Naive thymus-derived CD8-positive, alpha-beta T cell (primary cell): ENCODE measurements around the gene EXOC8. TPM values are rescaled to one million over a fixed set of nuclear protein-coding genes. Genes with fewer than 3 reads are reported as not detected.

Experiments
- ATAC-seq, 2 donors: fragments of 150-1000 bp; cut with Tn5 transposase in 1 of 2; sonication (Bioruptor Pico), chemical (Tn5 transposase) in 1 of 2; 1 replicate in 1 of 2; 2 replicates in 1 of 2; pipeline ENCODE4 v1.10.0; 2021; ENCODE audit warnings: mild to moderate bottlenecking in 2 of 2, moderate library complexity in 2 of 2
- POLR2A ChIA-PET: fragments of 350-600 bp; sonication (Branson Sonifier 250); formaldehyde crosslinking; loops from one replicate; lab custom pipeline; 2021; ENCODE audit warnings: antibody characterized with exemption; lab: Charles Lee
- DNase-seq, 10 donors: peaks; one replicate each; pipeline versions ENCODE4 v3.0.0 to v3.0.0-alpha.2; 2020 to 2022
- H3K27ac Mint-ChIP-seq, 10 donors: one replicate each; pipeline ENCODE4 v1.8.0; 2020 to 2022; ENCODE audit warnings: mild to moderate bottlenecking in 10 of 10, mixed read lengths in 10 of 10, moderate library complexity in 4 of 10, inconsistent platforms in 1 of 10
- H3K27me3 Mint-ChIP-seq, 5 donors: one replicate each; pipeline ENCODE4 v1.8.0; 2021 to 2022; ENCODE audit warnings: mixed read lengths in 5 of 5
- H3K36me3 Mint-ChIP-seq, 3 donors: one replicate each; pipeline ENCODE4 v1.8.0; 2020 to 2022; ENCODE audit warnings: mixed read lengths in 3 of 3, mild to moderate bottlenecking in 2 of 3, inconsistent platforms in 1 of 3
- H3K4me1 Mint-ChIP-seq, 4 donors: one replicate each; pipeline ENCODE4 v1.8.0; 2021 to 2022; ENCODE audit warnings: mixed read lengths in 4 of 4
- H3K4me3 Mint-ChIP-seq, 10 donors: one replicate each; pipeline ENCODE4 v1.8.0; 2020 to 2022; ENCODE audit warnings: mild to moderate bottlenecking in 10 of 10, mixed read lengths in 10 of 10, moderate library complexity in 6 of 10, inconsistent platforms in 1 of 10
- H3K9me3 Mint-ChIP-seq, 9 donors: one replicate each; pipeline ENCODE4 v1.8.0; 2020 to 2022; ENCODE audit warnings: mixed read lengths in 9 of 9, mild to moderate bottlenecking in 3 of 9, inconsistent platforms in 1 of 9, moderate library complexity in 1 of 9
- polyA plus RNA-seq, 3 donors: library from polyadenylated mRNA; unstranded; fragments of 300-500 nt; fragmentation: Illumina TruSeq; gene quantifications; one replicate each; pipeline ENCODE4 v1.2.3, GENCODE V29; 2021
- total RNA-seq, 8 experiments: library from RNA in 2 of 8; stranded (reverse) in 2 of 8; gene quantifications; one replicate each; pipeline ENCODE4 v1.2.3 and lab custom pipeline; 2021 to 2026

Gene EXOC8, protein sequence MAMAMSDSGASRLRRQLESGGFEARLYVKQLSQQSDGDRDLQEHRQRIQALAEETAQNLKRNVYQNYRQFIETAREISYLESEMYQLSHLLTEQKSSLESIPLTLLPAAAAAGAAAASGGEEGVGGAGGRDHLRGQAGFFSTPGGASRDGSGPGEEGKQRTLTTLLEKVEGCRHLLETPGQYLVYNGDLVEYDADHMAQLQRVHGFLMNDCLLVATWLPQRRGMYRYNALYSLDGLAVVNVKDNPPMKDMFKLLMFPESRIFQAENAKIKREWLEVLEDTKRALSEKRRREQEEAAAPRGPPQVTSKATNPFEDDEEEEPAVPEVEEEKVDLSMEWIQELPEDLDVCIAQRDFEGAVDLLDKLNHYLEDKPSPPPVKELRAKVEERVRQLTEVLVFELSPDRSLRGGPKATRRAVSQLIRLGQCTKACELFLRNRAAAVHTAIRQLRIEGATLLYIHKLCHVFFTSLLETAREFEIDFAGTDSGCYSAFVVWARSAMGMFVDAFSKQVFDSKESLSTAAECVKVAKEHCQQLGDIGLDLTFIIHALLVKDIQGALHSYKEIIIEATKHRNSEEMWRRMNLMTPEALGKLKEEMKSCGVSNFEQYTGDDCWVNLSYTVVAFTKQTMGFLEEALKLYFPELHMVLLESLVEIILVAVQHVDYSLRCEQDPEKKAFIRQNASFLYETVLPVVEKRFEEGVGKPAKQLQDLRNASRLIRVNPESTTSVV
- total RNA-seq: 10 to 100 TPM; 31.4 to 32.1 TPM
- polyA plus RNA-seq: 1 to 10 TPM; 1.9 to 3.0 (median 2.5) TPM
- total RNA-seq (lab: John Stamatoyannopoulos, UW): 45.7 to 92.3 (median 61.7) reads per million in 6 experiments

GRCh38 chr1:231337472-231338269 is at the start of gene EXOC8:
Gene EXOC8 (minus strand): TSS chr1:231337852. CDS start chr1:231337745, 107 bp downstream.
- peaks cover 28 to 75% (median 52%) of the 10 kb centered on the region in 4 donors for H3K4me1 Mint-ChIP-seq
- H3K9me3 Mint-ChIP-seq: peaks cover 0 to 37% (median 8%) of the 10 kb centered on the region in 9 donors
- peaks cover 14 to 52% (median 46%) of the 10 kb centered on the region in 3 donors for H3K36me3 Mint-ChIP-seq
- H3K27me3 Mint-ChIP-seq: peaks cover 0 to 5% (median 0%) of the 10 kb centered on the region in 5 donors
- peak; percentile 93 to 99 (median 98) for DNase-seq
- peak; percentile 81 to 82 for ATAC-seq
- H3K4me3 Mint-ChIP-seq: peak within 1 kb of the TSS; percentile 97 to 100 (median 99)
- peak within 1 kb of the TSS; percentile 99 to 100 (median 100) for H3K27ac Mint-ChIP-seq
- POLR2A ChIA-PET: interaction anchor here (0.6 to 2.1 kb wide), 14 partner anchors 8 to 695 kb away, joined by 3 to 23 read pairs (median 4); partner anchors contain the start of genes DISC1, EGLN1 and TSNAX

DNA sequence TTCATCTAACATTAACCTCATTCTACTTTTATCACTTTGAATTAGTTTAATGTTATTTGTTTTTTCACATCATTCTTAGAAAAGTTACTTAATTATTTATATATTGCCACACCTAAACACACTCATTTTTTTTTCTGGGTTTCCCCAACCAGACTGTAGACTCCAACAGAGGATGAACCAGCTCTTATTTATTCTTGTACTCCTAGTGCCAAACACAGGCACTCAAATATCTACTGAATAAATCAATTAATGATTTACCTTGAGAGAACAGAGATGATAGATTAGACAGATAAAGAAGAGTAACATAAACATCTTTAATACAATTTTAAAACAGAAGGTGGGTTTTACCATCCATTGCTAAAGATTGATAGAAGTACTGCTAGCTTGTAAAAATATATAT is 48.8 kb upstream of the EXOC8 start:
- DNase-seq (no peak), ATAC-seq (no peak)
- H3K27ac Mint-ChIP-seq: no peak overlapping the region
- H3K4me3 Mint-ChIP-seq: no peak overlapping the region
- no peaks in the 10 kb centered on the region for H3K27me3 Mint-ChIP-seq
- H3K36me3 Mint-ChIP-seq: peaks cover 0 to 7% (median 1%) of the 10 kb centered on the region in 3 donors
- H3K9me3 Mint-ChIP-seq: no peaks in the 10 kb centered on the region
- POLR2A ChIA-PET: no interaction called here
- H3K4me1 Mint-ChIP-seq: peaks cover 15 to 47% (median 39%) of the 10 kb centered on the region in 4 donors

GRCh38 chr1:231385416-231385748 is 47.7 kb upstream of the EXOC8 start:
- H3K27ac Mint-ChIP-seq: no peak overlapping the region
- peaks cover 0 to 7% (median 1%) of the 10 kb centered on the region in 3 donors for H3K36me3 Mint-ChIP-seq

GRCh38 chr1:231384696-231385415 is 47.2 kb upstream of the EXOC8 start:
- Mint-ChIP-seq H3K9me3 (no peaks in the 10 kb centered on the region), H3K36me3 (peaks cover 0 to 7% (median under 1%) of the 10 kb centered on the region in 3 donors), H3K4me1 (peaks cover 13 to 41% (median 30%) of the 10 kb centered on the region in 4 donors), H3K27ac (no peak overlapping the region), H3K4me3 (no peak overlapping the region), H3K27me3 (no peaks in the 10 kb centered on the region)
- ATAC-seq: no peak
- no peak for DNase-seq
- POLR2A ChIA-PET: no interaction called here

More at GRCh38 chr1:231385416-231385748, 47.7 kb upstream of the EXOC8 start:
- POLR2A ChIA-PET: no interaction called here
- H3K4me1 Mint-ChIP-seq: peaks cover 13 to 44% (median 33%) of the 10 kb centered on the region in 4 donors
- no peak overlapping the region for H3K4me3 Mint-ChIP-seq
- no peaks in the 10 kb centered on the region for H3K9me3 Mint-ChIP-seq
- H3K27me3 Mint-ChIP-seq: no peaks in the 10 kb centered on the region
- DNase-seq (no peak), ATAC-seq (no peak)

DNA sequence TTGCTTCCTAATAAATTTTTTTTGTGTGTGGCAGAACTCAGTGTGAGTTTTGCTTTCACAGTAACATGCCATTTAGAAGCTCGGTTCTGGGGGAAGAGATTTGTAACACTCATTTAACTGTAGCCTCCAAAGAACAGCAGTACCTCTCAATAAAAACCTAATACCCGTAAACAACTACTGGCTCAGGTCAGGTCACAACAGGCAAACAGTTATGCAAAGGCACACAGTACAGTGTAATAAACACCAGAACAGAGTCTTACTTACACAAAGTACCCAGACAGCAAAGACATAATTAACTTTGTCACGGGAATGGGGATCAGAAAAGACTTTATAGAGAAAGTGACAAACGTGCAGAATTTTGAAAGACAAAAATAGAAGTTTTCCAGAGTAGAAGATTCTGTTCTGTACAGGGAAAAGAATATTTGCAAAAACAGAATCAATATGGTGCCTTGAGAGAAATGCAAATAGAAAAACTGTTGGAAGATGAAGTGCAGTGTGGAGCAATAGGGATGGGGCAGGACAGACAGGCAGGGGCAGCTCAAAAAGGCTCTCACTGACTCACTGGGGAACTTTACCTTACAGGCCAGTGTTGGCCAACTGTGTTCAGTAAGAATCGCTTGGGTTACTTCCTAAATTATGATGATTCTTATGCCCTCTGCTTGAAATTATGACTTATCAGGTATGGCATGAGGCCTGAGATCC is 45.7 kb upstream of the EXOC8 start:
- Mint-ChIP-seq H3K4me1 (peaks cover 21 to 44% (median 38%) of the 10 kb centered on the region in 4 donors), H3K27ac (peak overlapping the region in 1 of 10 donors; percentile 36), H3K9me3 (no peaks in the 10 kb centered on the region), H3K36me3 (peaks cover 0 to 4% (median 0%) of the 10 kb centered on the region in 3 donors), H3K27me3 (no peaks in the 10 kb centered on the region), H3K4me3 (no peak overlapping the region)
- DNase-seq (no peak), ATAC-seq (no peak)
- POLR2A ChIA-PET: no interaction called here

GRCh38 chr1:231382426-231382825 is 44.8 kb upstream of the EXOC8 start:
- Mint-ChIP-seq H3K4me1 (peaks cover 21 to 41% (median 37%) of the 10 kb centered on the region in 4 donors), H3K9me3 (no peaks in the 10 kb centered on the region)
- POLR2A ChIA-PET: no interaction called here

DNA sequence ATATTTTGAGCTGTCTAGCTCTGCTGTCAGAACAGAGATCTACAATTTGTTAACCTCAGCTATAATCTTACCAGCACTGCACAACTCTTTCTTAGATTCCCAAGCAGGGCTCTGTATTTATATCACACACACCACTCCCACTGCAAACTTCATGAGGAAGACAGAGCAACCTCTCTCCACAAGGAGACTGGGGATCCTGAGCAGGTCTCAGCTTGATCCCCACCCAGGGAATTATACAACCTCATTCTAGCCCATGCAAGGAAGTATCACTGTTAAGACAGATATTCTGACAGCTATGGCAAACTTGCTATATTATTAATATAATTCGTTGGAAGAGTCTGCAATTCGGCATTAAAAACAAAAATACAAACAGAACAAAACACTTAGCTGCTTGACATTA is 44.1 kb upstream of the EXOC8 start:
- Mint-ChIP-seq H3K9me3 (no peaks in the 10 kb centered on the region), H3K27ac (peak overlapping the region in 1 of 10 donors; percentile 42), H3K27me3 (no peaks in the 10 kb centered on the region), H3K4me1 (peaks cover 26 to 45% (median 44%) of the 10 kb centered on the region in 4 donors), H3K36me3 (no peaks in the 10 kb centered on the region), H3K4me3 (no peak overlapping the region)
- DNase-seq (no peak), ATAC-seq (no peak)
- POLR2A ChIA-PET: no interaction called here

More at GRCh38 chr1:231382426-231382825, 44.8 kb upstream of the EXOC8 start:
- Mint-ChIP-seq H3K4me3 (no peak overlapping the region), H3K27me3 (no peaks in the 10 kb centered on the region), H3K27ac (no peak overlapping the region), H3K36me3 (no peaks in the 10 kb centered on the region)
- no peak for ATAC-seq
- no peak for DNase-seq

DNA sequence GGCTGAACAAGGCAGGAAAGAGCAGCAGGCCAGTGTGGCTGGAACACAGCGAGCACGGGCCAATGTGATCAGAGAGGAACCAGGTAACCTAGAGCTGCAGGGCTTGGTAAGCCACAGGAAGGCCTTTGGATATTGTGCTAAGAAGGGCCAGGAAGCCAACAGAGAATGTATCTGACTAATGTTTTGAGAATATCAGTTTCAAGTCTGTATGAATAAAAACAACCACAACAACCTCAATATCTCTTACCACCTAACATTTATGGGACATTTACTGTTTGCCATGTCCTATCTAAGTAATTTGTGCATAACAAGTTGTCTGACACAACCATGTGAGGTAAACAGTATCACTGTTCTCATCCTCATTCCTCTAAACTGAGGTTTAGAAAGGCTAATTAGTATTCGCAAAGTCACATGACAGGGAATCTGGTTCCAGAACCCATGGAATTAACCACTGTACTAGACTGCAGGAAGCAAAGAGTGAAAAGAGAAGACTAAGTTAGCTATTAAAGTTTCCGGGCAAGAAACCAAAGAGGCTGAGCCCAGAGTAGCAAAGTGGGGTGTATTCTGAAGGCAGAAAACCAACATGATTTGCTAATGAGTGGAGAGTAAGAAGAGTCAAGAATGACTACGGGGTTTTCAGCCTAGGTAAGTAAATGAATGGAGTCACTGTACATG is 39.4 kb upstream of the EXOC8 start:
- ATAC-seq (peak in 1 of 2 donors; percentile 65), DNase-seq (no peak)
- H3K4me3 Mint-ChIP-seq: peak overlapping the region in 2 of 10 donors; percentile 8 to 52
- no peaks in the 10 kb centered on the region for H3K27me3 Mint-ChIP-seq
- H3K4me1 Mint-ChIP-seq: peaks cover 28 to 46% (median 41%) of the 10 kb centered on the region in 4 donors
- H3K27ac Mint-ChIP-seq: peak overlapping the region in 6 of 10 donors; percentile 9 to 74 (median 20)
- POLR2A ChIA-PET: no interaction called here
- no peaks in the 10 kb centered on the region for H3K9me3 Mint-ChIP-seq
- peaks cover 0 to 12% (median 0%) of the 10 kb centered on the region in 3 donors for H3K36me3 Mint-ChIP-seq

GRCh38 chr1:231376101-231376500 is 38.4 kb upstream of the EXOC8 start:
- no peak for DNase-seq
- peaks cover 26 to 40% (median 35%) of the 10 kb centered on the region in 4 donors for H3K4me1 Mint-ChIP-seq
- no peak for ATAC-seq
- no peaks in the 10 kb centered on the region for H3K27me3 Mint-ChIP-seq
- peak overlapping the region in 2 of 10 donors; percentile 36 to 69 for H3K27ac Mint-ChIP-seq
- H3K4me3 Mint-ChIP-seq: no peak overlapping the region
- H3K36me3 Mint-ChIP-seq: peaks cover 0 to 15% (median 0%) of the 10 kb centered on the region in 3 donors
- POLR2A ChIA-PET: no interaction called here
- no peaks in the 10 kb centered on the region for H3K9me3 Mint-ChIP-seq

DNA sequence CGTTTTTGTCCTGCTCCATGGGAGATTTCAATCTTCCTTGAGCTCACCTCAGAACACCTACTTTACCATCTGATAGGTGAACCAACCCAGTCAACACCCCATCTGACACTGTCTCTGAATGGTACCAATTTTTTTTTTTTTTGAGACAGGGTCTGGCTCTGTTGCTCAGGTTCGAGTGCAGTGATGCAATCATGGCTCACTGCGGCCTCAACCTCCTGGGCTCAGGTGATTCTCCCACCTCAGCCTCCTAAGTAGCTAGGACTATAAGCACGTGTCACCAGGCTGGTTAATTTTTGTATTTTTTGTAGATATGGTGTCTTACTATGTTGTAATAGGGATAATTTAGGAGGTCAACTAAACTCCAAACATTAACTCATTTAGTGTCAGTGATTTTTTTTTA is 36.7 kb upstream of the EXOC8 start:
- DNase-seq: no peak
- Mint-ChIP-seq H3K4me1 (peaks cover 24 to 30% (median 27%) of the 10 kb centered on the region in 4 donors), H3K9me3 (no peaks in the 10 kb centered on the region), H3K27ac (no peak overlapping the region), H3K36me3 (peaks cover 0 to 26% (median 0%) of the 10 kb centered on the region in 3 donors), H3K4me3 (no peak overlapping the region), H3K27me3 (no peaks in the 10 kb centered on the region)
- POLR2A ChIA-PET: no interaction called here
- ATAC-seq: no peak

GRCh38 chr1:231372501-231372900 is 34.8 kb upstream of the EXOC8 start:
- no peaks in the 10 kb centered on the region for H3K9me3 Mint-ChIP-seq
- POLR2A ChIA-PET: no interaction called here

More at GRCh38 chr1:231372501-231372900, 34.8 kb upstream of the EXOC8 start:
- Mint-ChIP-seq H3K4me1 (peaks cover 11 to 13% (median 12%) of the 10 kb centered on the region in 4 donors), H3K4me3 (no peak overlapping the region), H3K27ac (no peak overlapping the region), H3K27me3 (no peaks in the 10 kb centered on the region), H3K36me3 (peaks cover 0 to 45% (median 0%) of the 10 kb centered on the region in 3 donors)
- DNase-seq (no peak), ATAC-seq (no peak)
